IMR-90 (cell line): Measurements from ENCODE around the gene DZIP1L. TPM values are rescaled to one million over a fixed set of nuclear protein-coding genes. Genes with fewer than 3 reads are reported as not detected.

ENCODE experiments used
- ATAC-seq: fragments of 200-7000 bp; cut with Tn5 transposase; 2 replicates; pipeline ENCODE4 v1.9.1; 2020; ENCODE audit warnings: low read depth, mild to moderate bottlenecking, moderate library complexity
- BruUV-seq: library from RNA; stranded (reverse); fragments of 400-500 nt; replicated peaks from 2 replicates; lab custom pipeline; 2021; lab: Mats Ljungman, UMichigan
- CTCF ChIA-PET: fragments of 300-600 bp; formaldehyde crosslinking; extraction: SDS; loops from one replicate; lab custom pipeline; 2021; ENCODE audit warnings: antibody characterized with exemption; lab: Yijun Ruan, JAX
- POLR2A ChIA-PET: fragments of 300-600 bp; sonication (Branson Sonifier 250); formaldehyde crosslinking; loops from one replicate; lab custom pipeline; 2022; ENCODE audit warnings: antibody characterized with exemption; ENCODE audit not compliant: unreplicated experiment; lab: Charles Lee
- DNase-seq: peaks from one replicate; pipeline ENCODE4 v3.0.0; 2013
- H2AFZ ChIP-seq: replicated peaks from 2 replicates; pipeline ENCODE3; 2013; ENCODE audit warnings: low read length, mild to moderate bottlenecking; ENCODE audit not compliant: poor library complexity
- H2AK5ac ChIP-seq: 2 replicates; pipeline ENCODE4 v1.6.1; 2013; ENCODE audit warnings: low read depth, low read length, inconsistent platforms
- H2AK9ac ChIP-seq: replicated peaks from 2 replicates; pipeline ENCODE3; 2013; ENCODE audit warnings: mild to moderate bottlenecking, low read depth, low read length, moderate library complexity; ENCODE audit not compliant: poor library complexity
- H2BK120ac ChIP-seq: 2 replicates; pipeline ENCODE4 v1.6.1; 2013; ENCODE audit warnings: low read depth, low read length, inconsistent platforms
- H2BK15ac ChIP-seq: 3 replicates; pipeline ENCODE4 v1.6.1; 2013; ENCODE audit warnings: low read depth, low read length, inconsistent platforms
- H2BK20ac ChIP-seq: 2 replicates; pipeline ENCODE4 v1.6.1; 2013; ENCODE audit warnings: low read depth, mild to moderate bottlenecking, inconsistent platforms, low read length, moderate library complexity
- H2BK5ac ChIP-seq: 2 replicates; pipeline ENCODE4 v1.6.1; 2013; ENCODE audit warnings: mild to moderate bottlenecking, low read depth, low read length, inconsistent platforms; ENCODE audit not compliant: poor library complexity, severe bottlenecking
- H3K14ac ChIP-seq: replicated peaks from 2 replicates; pipeline ENCODE4 v1.6.1; 2013; ENCODE audit warnings: low read depth, low read length, inconsistent platforms
- H3K18ac ChIP-seq: 2 replicates; pipeline ENCODE4 v1.6.1; 2013; ENCODE audit warnings: low read depth, low read length, control low read depth
- H3K23ac ChIP-seq: 2 replicates; pipeline ENCODE4 v1.6.1; 2013; ENCODE audit warnings: low read depth, low read length, inconsistent platforms
- H3K27ac ChIP-seq: 2 replicates; pipeline ENCODE4 v1.5.1; 2013; ENCODE audit warnings: mild to moderate bottlenecking, control low read depth, low read length; ENCODE audit not compliant: insufficient read depth
- H3K27me3 ChIP-seq: 2 replicates; pipeline ENCODE4 v1.6.1; 2013; ENCODE audit warnings: low read length; ENCODE audit not compliant: control insufficient read depth, insufficient read depth
- H3K36me3 ChIP-seq: 2 replicates; pipeline ENCODE4 v1.6.1; 2013; ENCODE audit warnings: low read length, mixed read lengths; ENCODE audit not compliant: control insufficient read depth, insufficient read depth
- H3K4ac ChIP-seq: 2 replicates; pipeline ENCODE4 v1.6.1; 2013; ENCODE audit warnings: low read depth, low read length, inconsistent platforms
- H3K4me1 ChIP-seq: 2 replicates; pipeline ENCODE4 v1.6.1; 2013; ENCODE audit warnings: low read length, mixed read lengths; ENCODE audit not compliant: control insufficient read depth, insufficient read depth
- H3K4me2 ChIP-seq: 2 replicates; pipeline ENCODE4 v1.6.1; 2013; ENCODE audit warnings: low read depth, mild to moderate bottlenecking, control low read depth, low read length, moderate library complexity
- H3K4me3 ChIP-seq: 2 replicates; pipeline ENCODE4 v1.5.1; 2013; ENCODE audit warnings: low read depth, mild to moderate bottlenecking, control low read depth, low read length, moderate library complexity; ENCODE audit not compliant: insufficient read depth
- H3K56ac ChIP-seq: 2 replicates; pipeline ENCODE4 v1.6.1; 2013; ENCODE audit warnings: low read length, inconsistent platforms; ENCODE audit not compliant: insufficient read depth; ENCODE audit errors: extremely low read depth
- H3K79me1 ChIP-seq, 2 experiments: 2 replicates each; pipeline ENCODE4 v1.6.1; 2013; ENCODE audit warnings: low read length in 2 of 2, inconsistent platforms in 1 of 2, low read depth in 1 of 2
- H3K9ac ChIP-seq: 2 replicates; pipeline ENCODE4 v1.6.1; 2013; ENCODE audit warnings: low read depth, low read length, control low read depth
- H3K9me1 ChIP-seq: 2 replicates; pipeline ENCODE4 v1.6.1; 2013; ENCODE audit warnings: low read length, inconsistent platforms; ENCODE audit not compliant: insufficient read depth
- H3K9me3 ChIP-seq: 2 replicates; pipeline ENCODE4 v1.6.1; 2013; ENCODE audit warnings: low read length; ENCODE audit not compliant: control insufficient read depth, insufficient read depth
- H4K20me1 ChIP-seq: 2 replicates; pipeline ENCODE4 v1.6.1; 2013; ENCODE audit warnings: low read length, inconsistent platforms; ENCODE audit not compliant: insufficient read depth
- H4K5ac ChIP-seq: 2 replicates; pipeline ENCODE4 v1.6.1; 2013; ENCODE audit warnings: mild to moderate bottlenecking, low read depth, low read length, control low read depth
- H4K8ac ChIP-seq, 2 experiments: 2 replicates each; pipeline ENCODE4 v1.6.1; 2013; ENCODE audit warnings: low read depth in 2 of 2, low read length in 2 of 2, control low read depth in 1 of 2, inconsistent platforms in 1 of 2
- H4K91ac ChIP-seq: 2 replicates; pipeline ENCODE4 v1.6.1; 2013; ENCODE audit warnings: low read depth, low read length, inconsistent platforms; ENCODE audit not compliant: insufficient read depth
- BHLHE40 ChIP-seq: fragments of 150-350 bp; IDR thresholded peaks from 2 replicates; pipeline ENCODE4 v1.6.1; 2016; ENCODE audit warnings: mild to moderate bottlenecking, low read depth, low read length
- CEBPB ChIP-seq: IDR thresholded peaks from 2 replicates; pipeline ENCODE4 v1.6.1; 2012; ENCODE audit warnings: low read depth, low read length, improper control_type of control experiment
- MAZ ChIP-seq: IDR thresholded peaks from 2 replicates; pipeline ENCODE4 v1.6.1; 2012; ENCODE audit warnings: low read depth, mild to moderate bottlenecking, low read length, improper control_type of control experiment, moderate library complexity, borderline replicate concordance
- NFE2L2 ChIP-seq: fragments of 150-350 bp; IDR thresholded peaks from 2 replicates; pipeline ENCODE4 v1.6.1; 2016; ENCODE audit warnings: low read depth, mild to moderate bottlenecking, low read length
- POLR2A ChIP-seq: IDR thresholded peaks from 2 replicates; pipeline ENCODE4 v1.6.1; 2012; ENCODE audit warnings: mild to moderate bottlenecking, low read depth, low read length
- RAD21 ChIP-seq: IDR thresholded peaks from 2 replicates; pipeline ENCODE4 v1.6.1; 2012; ENCODE audit warnings: low read length, improper control_type of control experiment
- RFX5 ChIP-seq: IDR thresholded peaks from 2 replicates; pipeline ENCODE4 v1.8.0; 2012; ENCODE audit warnings: low read depth, mild to moderate bottlenecking, low read length, moderate library complexity
- WGBS, 2 experiments: methylation state at CpG; one replicate each; pipeline versions ENCODE4 v1.1.5 to v1.1.7; 2013; ENCODE audit warnings: missing lambda C conversion rate in 2 of 2; ENCODE audit not compliant: insufficient read length in 1 of 2; ENCODE audit errors: extremely low coverage in 2 of 2; 5-methylcytosine and 5-hydroxymethylcytosine counted together
- dilution Hi-C: fragments of 300-500 bp; cut with HindIII; formaldehyde crosslinking; loops from one replicate; pipeline ENCODE4 v1.14.3; 2018; ENCODE audit warnings: low sequenced_read_pairs; ENCODE audit not compliant: unreplicated experiment
- in situ Hi-C: fragments of 300-500 bp; cut with MboI; formaldehyde crosslinking; loops from 3 replicates; pipeline ENCODE4 v1.14.3; 2019; ENCODE audit warnings: low sequenced_read_pairs, inconsistent platforms, mixed read lengths
- intact Hi-C: fragments of 100-400 bp; cut with micrococcal nuclease; formaldehyde crosslinking; loops from 2 replicates; pipeline ENCODE4 v1.10.0; 2022
- polyA plus RNA-seq, 3 experiments: library from polyadenylated mRNA; depleted of rRNA; stranded (reverse); fragments of >200 nt; gene quantifications; 2 replicates each; pipeline ENCODE4 v1.2.3, GENCODE V29; 2012; ENCODE audit warnings: low replicate concordance in 1 of 3
- total RNA-seq: library from RNA; depleted of rRNA; stranded (reverse); fragments of >200 nt; gene quantifications from 2 replicates; pipeline ENCODE4 v1.2.3, GENCODE V29; 2012
- TF ChIP-seq, protein P1 (sequence below): fragments of 150-350 bp; IDR thresholded peaks from 2 replicates; pipeline ENCODE4 v1.6.1; 2016; ENCODE audit warnings: low read depth, mild to moderate bottlenecking, low read length, moderate library complexity, borderline replicate concordance
- TF ChIP-seq, protein P2 (sequence below): fragments of 150-350 bp; IDR thresholded peaks from 2 replicates; pipeline ENCODE4 v1.6.1; 2017; ENCODE audit warnings: mild to moderate bottlenecking, antibody characterized with exemption, low read length, low read depth

Gene DZIP1L
- total and polyA plus RNA-seq, 2 of the 4 experiments (the other 2 are of a cell fraction), result 12.9 to 14.7 TPM

DNA sequence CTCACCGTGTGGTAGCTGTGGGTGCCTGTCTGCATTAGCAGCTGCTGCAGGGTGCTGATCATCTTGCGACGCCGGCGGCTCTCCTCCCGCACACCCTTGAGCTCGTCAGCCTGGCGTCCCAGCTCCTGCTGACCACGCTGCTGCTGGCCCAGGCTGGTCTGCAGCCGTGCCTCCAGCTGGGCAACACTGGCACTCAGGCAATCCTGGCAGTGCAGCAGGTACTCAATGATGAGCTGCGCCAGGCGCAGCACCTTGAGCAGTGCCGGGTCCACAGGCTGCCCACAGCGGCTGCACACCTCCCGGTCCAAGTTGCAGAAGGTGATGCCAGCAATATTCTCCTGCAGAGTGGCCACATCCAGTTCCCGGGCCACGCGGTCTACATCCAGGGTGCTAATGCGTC is 11.9 kb downstream of the DZIP1L start:
- Histone ChIP-seq H3K9me3 (no peaks in the 10 kb centered on the region), H2AFZ (no peak overlapping the region), H3K79me1 (peaks cover 28 to 67% of the 10 kb centered on the region in 2 experiments), H2AK9ac (no peak overlapping the region), H2AK5ac (no peak overlapping the region), H3K4me2 (no peak overlapping the region), H3K9me1 (peaks cover 1% of the 10 kb centered on the region; the same call in 1 of the 2 replicates), H2BK15ac (no peak overlapping the region), H3K9ac (no peak overlapping the region), H3K4me1 (peaks cover 1% of the 10 kb centered on the region; the same call in 1 of the 2 replicates), H3K23ac (no peak overlapping the region), H3K56ac (no peak overlapping the region), H3K18ac (no peak overlapping the region), H3K4ac (no peak overlapping the region), H3K27me3 (no peaks in the 10 kb centered on the region), H2BK120ac (no peak overlapping the region), H3K27ac (no peak overlapping the region), H2BK5ac (no peak overlapping the region), H3K36me3 (peaks cover 32% of the 10 kb centered on the region), H4K8ac (no peak overlapping the region), H4K91ac (no peak overlapping the region), H4K20me1 (no peaks in the 10 kb centered on the region; the same call in 1 of the 2 replicates), H3K14ac (no peak overlapping the region), H4K5ac (no peak overlapping the region), H3K4me3 (no peak overlapping the region), H2BK20ac (no peak overlapping the region)
- TF ChIP-seq RAD21 (no peak), MAZ (no peak), RFX5 (no peak), CEBPB (no peak), POLR2A (no peak), BHLHE40 (no peak), NFE2L2 (no peak)
- TF ChIP-seq, protein P1, sequence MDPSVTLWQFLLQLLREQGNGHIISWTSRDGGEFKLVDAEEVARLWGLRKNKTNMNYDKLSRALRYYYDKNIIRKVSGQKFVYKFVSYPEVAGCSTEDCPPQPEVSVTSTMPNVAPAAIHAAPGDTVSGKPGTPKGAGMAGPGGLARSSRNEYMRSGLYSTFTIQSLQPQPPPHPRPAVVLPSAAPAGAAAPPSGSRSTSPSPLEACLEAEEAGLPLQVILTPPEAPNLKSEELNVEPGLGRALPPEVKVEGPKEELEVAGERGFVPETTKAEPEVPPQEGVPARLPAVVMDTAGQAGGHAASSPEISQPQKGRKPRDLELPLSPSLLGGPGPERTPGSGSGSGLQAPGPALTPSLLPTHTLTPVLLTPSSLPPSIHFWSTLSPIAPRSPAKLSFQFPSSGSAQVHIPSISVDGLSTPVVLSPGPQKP, result no peak
- TF ChIP-seq, protein P2, sequence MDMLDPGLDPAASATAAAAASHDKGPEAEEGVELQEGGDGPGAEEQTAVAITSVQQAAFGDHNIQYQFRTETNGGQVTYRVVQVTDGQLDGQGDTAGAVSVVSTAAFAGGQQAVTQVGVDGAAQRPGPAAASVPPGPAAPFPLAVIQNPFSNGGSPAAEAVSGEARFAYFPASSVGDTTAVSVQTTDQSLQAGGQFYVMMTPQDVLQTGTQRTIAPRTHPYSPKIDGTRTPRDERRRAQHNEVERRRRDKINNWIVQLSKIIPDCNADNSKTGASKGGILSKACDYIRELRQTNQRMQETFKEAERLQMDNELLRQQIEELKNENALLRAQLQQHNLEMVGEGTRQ, result no peak
- dilution Hi-C loops, result no loop called here
- CTCF ChIA-PET, result no interaction called here
- ATAC-seq, result no peak
- POLR2A ChIA-PET, result no interaction called here
- BruUV-seq, result no TSS peak
- WGBS, 2 experiments, result 95% methylated on average over 15 of the region's 19 CpGs; no CpG with 5 or more reads in 1 of the 2 experiments
- intact Hi-C loops, result no loop called here
- in situ Hi-C loops, result no loop called here
- DNase-seq, result no peak
